NCI-H2171 treated with DMSO at 0.1 percent for 48 hours (cell line): ENCODE results near the gene UBAP1.
A peak's percentile ranks its signal among the peaks of the same experiment; 100 is the strongest.
"Not testable (repeated sequence)": the region's sequence is repeated elsewhere in the genome, so short reads cannot be mapped to it uniquely, and the experiment has no call there.

ENCODE experiments used
- DNase-seq: peaks from one replicate; lab custom pipeline; 2025; lab: John Stamatoyannopoulos, UW

The UBAP1 gene

GRCh38 chr9:34224349-34224748 is 45.5 kb downstream of the UBAP1 start:
- DNase-seq: no peak

DNA sequence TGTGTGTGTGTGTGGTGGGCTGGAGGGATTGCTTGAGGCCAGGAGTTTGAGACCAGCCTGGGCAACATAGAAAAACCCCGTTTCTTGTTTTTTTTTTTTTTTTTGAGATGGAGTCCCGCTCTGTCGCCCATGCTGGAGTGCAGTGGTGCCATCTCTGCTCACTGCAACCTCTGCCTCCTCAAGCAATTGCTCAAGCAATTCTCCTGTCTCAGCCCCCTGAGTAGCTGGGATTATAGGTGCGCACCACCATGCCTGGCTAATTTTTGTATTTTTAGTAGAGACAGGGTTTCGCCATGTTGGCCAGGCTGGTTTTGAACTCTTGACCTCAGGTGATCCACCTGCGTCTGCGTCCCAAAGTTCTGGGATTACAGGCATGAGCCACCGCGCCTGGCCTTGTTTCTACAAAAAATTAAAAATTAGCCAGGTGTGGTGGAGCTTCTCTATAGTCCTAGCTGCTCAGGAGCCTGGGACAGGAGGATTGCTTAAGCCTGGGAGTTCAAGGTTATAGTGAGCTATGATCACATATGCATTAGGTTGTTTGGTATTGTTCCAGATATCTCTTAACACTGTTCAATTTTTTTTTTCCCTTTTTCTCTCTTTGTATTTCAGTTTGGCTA is 47.4 kb downstream of the UBAP1 start:
- DNase-seq: not testable (repeated sequence)

GRCh38 chr9:34227445-34227844 is 48.6 kb downstream of the UBAP1 start:
- no peak for DNase-seq

GRCh38 chr9:34230556-34230955 is 51.7 kb downstream of the UBAP1 start:
- DNase-seq: no peak

- no peak for DNase-seq
Measured at GRCh38 chr9:34232201-34232600, 53.4 kb downstream of the UBAP1 start.

DNA sequence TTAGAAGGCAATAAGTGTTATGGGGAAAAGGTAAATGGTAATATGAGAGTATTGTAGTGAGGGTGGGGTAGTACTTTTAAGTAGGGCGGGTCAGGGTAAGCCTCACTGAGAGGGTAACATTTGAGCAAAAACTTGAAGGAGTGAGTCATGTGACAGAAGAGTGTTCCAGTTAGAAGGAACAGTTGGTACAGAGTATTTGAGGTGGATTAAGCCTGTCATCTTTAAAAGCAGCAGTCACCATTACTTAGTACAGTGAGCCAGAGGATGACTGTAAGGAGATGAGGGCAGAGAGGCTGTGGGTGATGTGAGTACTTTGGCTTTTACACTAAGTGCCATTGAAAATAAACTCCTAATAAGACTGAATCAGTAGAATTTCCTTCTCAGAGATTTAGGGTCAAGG is 54.8 kb downstream of the UBAP1 start:
- no peak for DNase-seq

GRCh38 chr9:34237836-34238235 is 59.0 kb downstream of the UBAP1 start:
- no peak for DNase-seq

- no peak for DNase-seq
Measured at GRCh38 chr9:34240006-34240405, 61.2 kb downstream of the UBAP1 start.

DNA sequence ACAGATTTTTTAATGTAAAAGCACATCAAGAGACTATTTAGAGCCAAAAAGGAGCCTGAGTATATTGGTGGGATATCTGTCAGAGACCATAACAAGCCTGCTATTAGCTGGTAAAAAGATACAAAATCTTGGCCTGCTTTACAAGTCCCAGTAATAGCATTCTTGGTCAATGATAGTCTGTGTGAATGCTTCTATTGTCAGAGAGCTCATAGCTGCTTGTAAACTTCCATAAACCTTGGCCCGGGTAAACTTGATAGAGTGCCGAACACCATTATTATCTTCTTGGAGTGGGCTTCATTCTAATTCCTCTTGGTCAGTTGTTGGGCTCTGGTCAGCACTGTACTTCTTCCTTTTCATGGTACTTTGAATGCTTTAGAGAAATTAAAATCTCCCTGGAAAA is 64.0 kb downstream of the UBAP1 start:
- no peak for DNase-seq

DNA sequence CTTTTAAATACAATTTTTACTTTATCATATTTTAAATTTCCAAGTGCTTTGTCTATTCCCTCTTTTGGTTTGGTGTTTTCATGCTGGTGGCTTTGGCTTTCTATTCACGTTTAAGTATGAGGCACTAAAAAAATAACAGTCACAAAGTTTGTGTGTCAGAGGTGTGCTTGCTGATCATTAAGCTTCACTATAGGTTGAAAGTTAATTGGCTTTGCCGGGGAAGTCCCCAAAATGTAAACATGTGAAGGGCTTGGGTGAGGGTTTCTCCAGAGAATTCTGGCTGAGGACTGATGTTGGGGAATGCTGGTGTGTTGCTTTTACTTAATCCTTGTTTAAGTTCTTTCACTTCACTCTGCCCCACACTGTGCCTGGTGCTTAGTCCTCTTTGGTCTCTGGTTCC is 66.4 kb downstream of the UBAP1 start:
- not testable (repeated sequence) for DNase-seq

DNA sequence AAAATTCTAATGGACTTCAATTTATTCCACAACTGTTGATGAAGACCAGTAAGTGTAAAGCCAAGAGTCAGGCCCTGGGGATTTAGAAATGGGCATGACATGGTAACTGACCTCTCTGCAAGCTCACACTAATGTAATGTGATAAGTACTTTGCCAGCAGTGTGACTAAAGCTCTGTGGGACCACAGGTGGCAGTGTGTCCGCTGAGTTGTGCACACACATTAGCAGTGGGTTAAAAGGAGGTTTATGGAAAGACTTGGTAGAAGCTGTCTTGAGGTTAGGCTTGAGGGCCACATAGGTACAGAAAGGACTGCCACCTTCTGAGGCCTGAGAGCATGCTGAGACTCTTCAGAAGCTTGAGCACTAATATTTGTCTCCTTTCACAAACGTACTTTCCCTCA is 67.6 kb downstream of the UBAP1 start:
- DNase-seq: no peak

GRCh38 chr9:34247782-34248181 is 68.9 kb downstream of the UBAP1 start:
- DNase-seq: not testable (repeated sequence)

GRCh38 chr9:34249274-34249673 is 70.4 kb downstream of the UBAP1 start:
- DNase-seq: no peak

DNA sequence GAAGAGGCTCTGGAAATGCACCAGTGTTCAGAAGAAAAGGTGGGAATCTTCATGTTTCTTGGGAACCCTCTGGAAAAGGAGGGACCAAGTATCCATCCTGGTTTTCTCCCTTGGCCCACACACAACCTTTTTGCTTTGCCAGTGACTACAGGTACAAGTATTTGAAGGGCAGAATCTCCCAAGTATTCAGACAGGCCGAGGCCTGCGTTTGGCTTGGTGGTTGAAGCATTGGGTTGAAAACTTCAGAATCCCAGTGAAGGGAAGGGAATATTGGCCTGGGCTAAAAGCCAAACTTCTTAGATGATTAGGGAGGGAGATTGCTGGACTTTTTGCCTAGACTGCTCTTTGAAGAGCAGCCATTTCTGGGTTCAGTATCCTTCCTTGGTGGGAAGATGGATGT is 71.9 kb downstream of the UBAP1 start:
- no peak for DNase-seq

DNA sequence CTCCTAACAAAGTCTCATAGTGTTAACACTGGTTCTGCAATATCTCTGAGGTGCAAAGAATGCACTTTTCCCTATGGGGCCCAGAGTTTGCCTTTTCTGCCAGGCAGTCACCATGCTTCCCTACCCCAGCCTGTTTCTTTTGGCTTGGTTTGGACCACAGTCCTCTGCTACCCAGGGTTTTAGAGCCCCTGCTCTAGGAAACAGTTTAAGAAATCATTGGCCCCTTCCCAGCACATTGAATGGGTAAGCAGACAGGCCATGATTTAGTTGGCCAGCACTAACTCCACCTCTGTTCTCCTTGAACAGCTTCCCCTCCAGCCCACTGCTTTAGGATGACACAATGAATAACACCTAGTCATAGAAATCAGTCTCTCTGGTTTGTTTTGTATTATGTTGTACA is 73.2 kb downstream of the UBAP1 start:
- DNase-seq: no peak

GRCh38 chr9:34252670-34253459 is 74.0 kb downstream of the UBAP1 start:
- peak; percentile 35 for DNase-seq

DNA sequence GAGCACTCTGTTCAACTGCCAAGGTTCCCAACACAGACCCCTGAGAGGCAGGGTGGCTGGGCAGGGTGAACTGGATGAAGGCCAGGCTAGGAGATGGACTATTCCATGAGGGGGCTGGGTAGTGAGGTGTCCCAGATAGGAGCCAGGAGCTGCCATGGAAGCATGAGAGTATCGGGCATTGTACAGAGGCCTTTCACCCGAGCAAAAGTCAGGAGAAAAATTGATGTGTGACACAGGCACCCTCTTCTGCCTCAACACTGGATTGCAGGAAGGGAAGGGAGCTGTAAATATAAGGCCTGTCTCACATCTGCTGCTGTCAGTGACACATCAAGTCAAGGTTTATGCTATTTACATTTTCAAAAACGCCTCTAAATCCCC is 74.6 kb downstream of the UBAP1 start:
- no peak for DNase-seq

- no peak for DNase-seq
Measured at GRCh38 chr9:34254141-34254913, 75.5 kb downstream of the UBAP1 start.

- DNase-seq: no peak
Measured at GRCh38 chr9:34254966-34255825, 76.4 kb downstream of the UBAP1 start.

- no peak for DNase-seq
Measured at GRCh38 chr9:34256104-34256503, 77.3 kb downstream of the UBAP1 start.

DNA sequence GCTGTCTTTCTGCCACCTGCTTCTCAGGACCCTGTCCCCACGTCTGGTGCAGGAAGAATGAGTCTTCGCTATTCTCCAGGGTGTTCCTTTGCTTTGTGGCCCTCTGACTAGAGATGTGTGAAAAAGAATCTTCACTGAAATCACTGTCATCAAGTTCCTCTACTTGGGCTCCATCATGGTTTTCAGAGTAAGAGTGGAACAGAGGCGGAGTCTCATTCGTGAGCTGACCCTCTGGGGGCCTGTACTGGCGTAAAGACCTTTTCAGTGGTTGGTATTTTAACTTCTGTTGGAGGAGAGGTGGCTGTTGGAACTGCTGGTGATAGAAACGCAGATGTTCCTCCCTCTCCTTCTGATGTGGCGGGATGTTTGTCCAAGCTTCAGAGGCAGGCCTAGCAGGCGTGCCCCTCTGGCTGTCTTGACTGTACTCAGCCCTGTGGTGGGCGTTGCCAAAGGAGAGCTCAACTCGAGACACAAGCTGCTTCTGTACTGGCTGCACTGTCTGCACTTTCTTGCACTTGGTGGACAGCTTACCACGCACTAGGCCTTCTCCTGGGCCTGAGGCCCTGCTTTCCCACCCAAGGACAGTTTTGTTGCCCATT is 78.2 kb downstream of the UBAP1 start:
- no peak for DNase-seq

DNA sequence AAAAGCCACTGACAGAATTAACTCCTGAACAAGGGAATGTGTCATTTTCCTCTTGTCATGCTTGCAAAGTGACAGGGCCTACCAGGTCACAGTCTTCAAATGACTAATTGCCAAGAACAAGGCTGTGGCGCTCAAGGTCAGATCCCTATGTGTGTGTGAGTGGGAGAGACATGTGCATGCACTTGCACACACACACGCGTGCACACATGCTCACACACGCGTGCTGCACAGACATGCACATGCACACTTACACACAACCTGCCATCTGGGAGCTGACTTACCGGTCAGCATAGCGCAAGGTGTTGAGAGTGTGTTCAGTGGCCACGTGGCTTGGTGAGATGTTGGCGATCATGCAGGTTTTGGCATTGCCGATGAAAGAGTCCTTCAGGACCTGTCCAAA is 80.5 kb downstream of the UBAP1 start:
- no peak for DNase-seq
